ENCODE results near the gene PUDP. TPM values are rescaled to one million over a fixed set of nuclear protein-coding genes. Genes with fewer than 3 reads are reported as not detected.

PUDP gene
- total RNA-seq, 1 donor from 2014 or later, result 18.4 TPM

- Mint-ChIP-seq H3K4me3 (ENCODE audit: unreplicated experiment) (no peak overlapping the region), H3K4me1 (ENCODE audit: unreplicated experiment) (peaks cover 12% of the 10 kb centered on the region), H3K27me3 (ENCODE audit: unreplicated experiment) (no peaks in the 10 kb centered on the region), H3K27ac (ENCODE audit: unreplicated experiment) (no peak overlapping the region), H3K36me3 (ENCODE audit: unreplicated experiment) (peaks cover 9% of the 10 kb centered on the region), H3K9me3 (ENCODE audit: unreplicated experiment) (no peaks in the 10 kb centered on the region)
- TF ChIP-seq CTCF (IDR thresholded peaks at IDR 0.05), result no peak
- DNase-seq (ENCODE audit: extremely low spot score, unreplicated experiment), result no peak
These were observed 76.6 kb downstream of the PUDP start for GRCh38 chrX:7071390-7071789.

- H3K4me3 Mint-ChIP-seq (ENCODE audit: unreplicated experiment), result no peak overlapping the region
- H3K4me1 Mint-ChIP-seq (ENCODE audit: unreplicated experiment), result peaks cover 12% of the 10 kb centered on the region
- H3K36me3 Mint-ChIP-seq (ENCODE audit: unreplicated experiment), result peaks cover 6% of the 10 kb centered on the region
- DNase-seq (ENCODE audit: extremely low spot score, unreplicated experiment), result no peak
- H3K9me3 Mint-ChIP-seq (ENCODE audit: unreplicated experiment), result no peaks in the 10 kb centered on the region
- no peaks in the 10 kb centered on the region for H3K27me3 Mint-ChIP-seq (ENCODE audit: unreplicated experiment)
- TF ChIP-seq CTCF (IDR thresholded peaks at IDR 0.05), result no peak
- H3K27ac Mint-ChIP-seq (ENCODE audit: unreplicated experiment), result no peak overlapping the region
These were observed 78.4 kb downstream of the PUDP start for GRCh38 chrX:7069556-7069955.

DNA sequence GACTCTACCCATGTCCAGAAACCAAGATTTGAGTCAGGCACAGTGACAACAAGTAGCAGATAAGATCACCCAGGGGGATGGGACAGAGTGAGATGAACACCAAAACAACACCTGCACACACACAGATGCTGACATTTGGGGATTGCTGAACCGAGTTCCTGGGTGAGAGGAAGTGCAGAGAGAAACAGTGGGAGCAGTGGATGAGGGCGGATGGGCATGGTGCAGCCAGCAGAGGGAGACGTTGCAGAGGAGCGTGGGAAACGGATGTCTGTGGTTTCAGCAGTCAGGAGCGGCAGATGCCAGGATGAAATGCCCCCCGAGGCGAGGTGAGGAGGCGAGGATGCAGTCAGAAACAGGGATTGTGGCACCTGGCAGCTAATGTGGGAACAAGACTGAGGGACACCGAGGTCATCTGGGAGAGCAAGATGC, 79.0 kb downstream of the PUDP start:
- H3K4me3 Mint-ChIP-seq (ENCODE audit: unreplicated experiment), result no peak overlapping the region
- H3K9me3 Mint-ChIP-seq (ENCODE audit: unreplicated experiment), result no peaks in the 10 kb centered on the region
- DNase-seq (ENCODE audit: extremely low spot score, unreplicated experiment), result no peak
- no peaks in the 10 kb centered on the region for H3K27me3 Mint-ChIP-seq (ENCODE audit: unreplicated experiment)
- peak; percentile 55 for TF ChIP-seq CTCF (IDR thresholded peaks at IDR 0.05)
- H3K36me3 Mint-ChIP-seq (ENCODE audit: unreplicated experiment), result peaks cover 6% of the 10 kb centered on the region
- H3K4me1 Mint-ChIP-seq (ENCODE audit: unreplicated experiment), result peaks cover 12% of the 10 kb centered on the region
- H3K27ac Mint-ChIP-seq (ENCODE audit: unreplicated experiment), result no peak overlapping the region

GRCh38 chrX:7067256-7067655, 80.7 kb downstream of the PUDP start:
- Mint-ChIP-seq H3K27ac (ENCODE audit: unreplicated experiment) (no peak overlapping the region), H3K4me1 (ENCODE audit: unreplicated experiment) (peaks cover 9% of the 10 kb centered on the region), H3K27me3 (ENCODE audit: unreplicated experiment) (no peaks in the 10 kb centered on the region), H3K36me3 (ENCODE audit: unreplicated experiment) (peaks cover 8% of the 10 kb centered on the region), H3K4me3 (ENCODE audit: unreplicated experiment) (no peak overlapping the region), H3K9me3 (ENCODE audit: unreplicated experiment) (no peaks in the 10 kb centered on the region)
- no peak for DNase-seq (ENCODE audit: extremely low spot score, unreplicated experiment)
- TF ChIP-seq CTCF (IDR thresholded peaks at IDR 0.05), result no peak

DNA sequence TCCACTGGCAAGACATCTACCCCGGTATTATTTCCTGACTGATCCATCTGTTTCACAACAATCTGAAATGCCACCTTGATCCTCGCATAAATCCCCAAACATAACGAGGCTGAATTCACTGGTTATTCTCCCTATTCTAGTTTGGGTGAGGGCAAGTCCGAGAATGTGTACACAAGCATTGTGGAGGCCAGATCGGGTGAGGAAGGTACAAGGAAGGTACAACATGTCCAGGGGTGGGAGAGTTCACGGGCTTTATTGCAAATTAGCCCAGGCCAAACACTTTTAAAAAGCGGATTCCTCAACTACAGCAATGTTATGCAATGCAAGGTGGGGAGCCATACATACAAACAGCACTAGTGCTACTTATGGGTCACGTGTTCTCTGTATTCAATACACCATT, 82.5 kb downstream of the PUDP start:
- no peaks in the 10 kb centered on the region for H3K27me3 Mint-ChIP-seq (ENCODE audit: unreplicated experiment)
- no peak for TF ChIP-seq CTCF (IDR thresholded peaks at IDR 0.05)

More for the DNA sequence above, 82.5 kb downstream of the PUDP start:
- H3K27ac Mint-ChIP-seq (ENCODE audit: unreplicated experiment), result no peak overlapping the region
- DNase-seq (ENCODE audit: extremely low spot score, unreplicated experiment), result no peak
- peaks cover 10% of the 10 kb centered on the region for H3K4me1 Mint-ChIP-seq (ENCODE audit: unreplicated experiment)
- no peaks in the 10 kb centered on the region for H3K9me3 Mint-ChIP-seq (ENCODE audit: unreplicated experiment)
- peaks cover 15% of the 10 kb centered on the region for H3K36me3 Mint-ChIP-seq (ENCODE audit: unreplicated experiment)
- H3K4me3 Mint-ChIP-seq (ENCODE audit: unreplicated experiment), result no peak overlapping the region
